ENCODE measurements around the gene PIK3R6. TPM values are rescaled to one million over a fixed set of nuclear protein-coding genes. Genes with fewer than 3 reads are reported as not detected.

The PIK3R6 gene
- polyA plus RNA-seq, 1 of the 3 experiments (the other 2 are of a cell fraction), result 0.03 TPM

DNA sequence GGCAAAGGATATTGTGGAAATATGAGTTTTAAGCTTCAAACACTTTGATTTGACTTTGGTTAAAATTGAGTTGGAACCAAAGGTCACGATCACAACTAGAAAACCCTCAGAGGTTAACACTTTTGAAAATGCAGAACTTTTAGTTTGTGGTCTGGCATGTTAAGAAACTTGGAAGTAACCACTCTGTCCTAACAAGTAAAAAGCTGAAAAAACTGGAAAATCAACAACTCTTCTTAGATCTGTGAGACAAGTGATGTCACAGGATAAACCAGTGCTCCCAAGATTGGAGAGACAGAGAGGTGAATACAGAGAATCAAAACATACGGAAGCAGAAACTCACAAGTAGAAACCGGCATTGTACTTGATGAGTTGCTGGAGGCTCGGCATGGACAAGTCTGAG lies 85.7 kb downstream of the PIK3R6 start:
- Histone ChIP-seq H3K4me2 (no peak overlapping the region), H3F3A (replicated peaks; ENCODE audit: insufficient read depth) (no peaks in the 10 kb centered on the region), H4K20me1 (ENCODE audit: insufficient read depth) (no peaks in the 10 kb centered on the region), H3K9me2 (no peaks in the 10 kb centered on the region), H3K79me2 (ENCODE audit: insufficient read depth) (no peaks in the 10 kb centered on the region), H2AFZ (ENCODE audit: low read depth) (no peak overlapping the region), H3K27me3 (ENCODE audit: insufficient read depth) (peaks cover 3% of the 10 kb centered on the region; the same call in 1 of the 2 replicates), H3K9me3 (0 out of 2 replicates have a peak, but pooled peaks cover 3% of the 10 kb centered on the region), H3K4me3 (ENCODE audit: low read depth in 2 of 2, low read length in 1 of 2) (no peak overlapping the region), H3K9ac (no peak overlapping the region), H3K36me3 (replicated peaks in 1 of 2; ENCODE audit: control insufficient read depth in 1 of 2, insufficient read depth in 2 of 2, low read length in 1 of 2) (no peaks in the 10 kb centered on the region), H3K4me1 (ENCODE audit: control insufficient read depth in 1 of 2, insufficient read depth in 2 of 2, low read depth in 1 of 2, low read length in 1 of 2) (peaks cover 0 to 2% of the 10 kb centered on the region in 2 experiments; a peak in 1 of 4 replicates), H3K27ac (ENCODE audit: low read depth in 2 of 2, low read length in 1 of 2) (no peak overlapping the region)
- TF ChIP-seq PBX3 (IDR thresholded peaks at IDR 0.05) (no peak), EZH2phosphoT487 (IDR thresholded peaks at IDR 0.05; ENCODE audit: borderline replicate concordance, low read depth) (no peak)
- TF ChIP-seq, protein P1, sequence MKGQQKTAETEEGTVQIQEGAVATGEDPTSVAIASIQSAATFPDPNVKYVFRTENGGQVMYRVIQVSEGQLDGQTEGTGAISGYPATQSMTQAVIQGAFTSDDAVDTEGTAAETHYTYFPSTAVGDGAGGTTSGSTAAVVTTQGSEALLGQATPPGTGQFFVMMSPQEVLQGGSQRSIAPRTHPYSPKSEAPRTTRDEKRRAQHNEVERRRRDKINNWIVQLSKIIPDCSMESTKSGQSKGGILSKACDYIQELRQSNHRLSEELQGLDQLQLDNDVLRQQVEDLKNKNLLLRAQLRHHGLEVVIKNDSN (IDR thresholded peaks at IDR 0.05; ENCODE audit: borderline replicate concordance, low read depth), result no peak
- DNase-seq, result no peak
- ChIA-PET POLR2A (no interaction called here), CTCF (no interaction called here)
- WGBS (ENCODE audit: low lambda C conversion rate), result 44% methylated on average over 4 of the region's 4 CpGs

- no peak for DNase-seq
- Histone ChIP-seq H3K79me2 (ENCODE audit: insufficient read depth) (no peaks in the 10 kb centered on the region), H3K4me3 (ENCODE audit: low read depth in 2 of 2, low read length in 1 of 2) (no peak overlapping the region), H3K9me3 (peaks cover 7% of the 10 kb centered on the region; the same call in 1 of the 2 replicates), H3K27ac (ENCODE audit: low read depth in 2 of 2, low read length in 1 of 2) (no peak overlapping the region), H4K20me1 (ENCODE audit: insufficient read depth) (no peaks in the 10 kb centered on the region), H3F3A (replicated peaks; ENCODE audit: insufficient read depth) (no peaks in the 10 kb centered on the region), H3K9me2 (no peaks in the 10 kb centered on the region), H3K4me1 (ENCODE audit: control insufficient read depth in 1 of 2, insufficient read depth in 2 of 2, low read depth in 1 of 2, low read length in 1 of 2) (no peaks in the 10 kb centered on the region), H3K27me3 (ENCODE audit: insufficient read depth) (peaks cover 7% of the 10 kb centered on the region; the same call in 1 of the 2 replicates), H3K36me3 (replicated peaks in 1 of 2; ENCODE audit: control insufficient read depth in 1 of 2, insufficient read depth in 2 of 2, low read length in 1 of 2) (no peaks in the 10 kb centered on the region), H3K4me2 (no peak overlapping the region), H2AFZ (ENCODE audit: low read depth) (no peak overlapping the region), H3K9ac (no peak overlapping the region)
- TF ChIP-seq RXRA (IDR thresholded peaks at IDR 0.05; ENCODE audit: borderline replicate concordance, low read depth) (no peak), TAF1 (IDR thresholded peaks at IDR 0.05; ENCODE audit: borderline replicate concordance, low read depth, low read length) (no peak), EP300 (IDR thresholded peaks at IDR 0.05; ENCODE audit: borderline replicate concordance in 1 of 2, low read depth in 1 of 2, low read length in 1 of 2) (no peak)
- 2% methylated on average over 1 of the region's 1 CpG for WGBS (ENCODE audit: low lambda C conversion rate)
- POLR2A ChIA-PET, result no interaction called here
- CTCF ChIA-PET, result interaction anchor here (0.8 to 2.4 kb wide), 6 partner anchors 8 to 31 kb away, joined by 3 to 17 read pairs (median 3); no protein-coding TSS in a partner anchor
Observed at GRCh38 chr17:8776881-8777280, 90.6 kb downstream of the PIK3R6 start.

DNA sequence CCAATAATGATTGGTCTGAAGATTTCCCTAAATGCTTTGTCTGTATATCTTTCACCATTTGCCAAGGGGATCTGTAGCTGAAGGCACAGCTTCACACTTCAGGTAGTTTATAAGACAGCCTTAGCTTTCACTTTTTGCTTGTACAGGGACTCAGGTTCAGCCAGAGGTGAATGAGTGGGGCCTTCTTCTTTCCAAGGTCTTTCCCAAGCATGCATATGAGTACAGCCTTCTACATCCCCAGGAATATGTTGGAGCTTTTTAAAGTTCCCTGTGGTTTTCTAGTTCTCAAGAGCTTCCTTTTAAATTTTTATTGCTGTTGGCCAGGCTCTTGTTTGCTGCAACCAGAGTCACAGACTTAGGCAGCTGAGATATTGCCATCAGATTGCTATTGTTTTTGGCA lies 91.2 kb downstream of the PIK3R6 start:
- Histone ChIP-seq H3K9ac (no peak overlapping the region), H3K4me1 (ENCODE audit: control insufficient read depth in 1 of 2, insufficient read depth in 2 of 2, low read depth in 1 of 2, low read length in 1 of 2) (no peaks in the 10 kb centered on the region), H3K4me2 (no peak overlapping the region), H3K9me2 (no peaks in the 10 kb centered on the region), H3K4me3 (ENCODE audit: low read depth in 2 of 2, low read length in 1 of 2) (no peak overlapping the region), H3K9me3 (peaks cover 7% of the 10 kb centered on the region; the same call in 1 of the 2 replicates), H3K79me2 (ENCODE audit: insufficient read depth) (no peaks in the 10 kb centered on the region), H3F3A (replicated peaks; ENCODE audit: insufficient read depth) (no peaks in the 10 kb centered on the region), H3K27ac (ENCODE audit: low read depth in 2 of 2, low read length in 1 of 2) (no peak overlapping the region), H3K36me3 (replicated peaks in 1 of 2; ENCODE audit: control insufficient read depth in 1 of 2, insufficient read depth in 2 of 2, low read length in 1 of 2) (no peaks in the 10 kb centered on the region), H2AFZ (ENCODE audit: low read depth) (no peak overlapping the region), H4K20me1 (ENCODE audit: insufficient read depth) (no peaks in the 10 kb centered on the region), H3K27me3 (ENCODE audit: insufficient read depth) (peaks cover 7% of the 10 kb centered on the region; the same call in 1 of the 2 replicates)
- DNase-seq, result no peak
- ChIA-PET CTCF (interaction anchor here (0.8 to 2.4 kb wide), 6 partner anchors 9 to 30 kb away, joined by 3 to 17 read pairs (median 3); no protein-coding TSS in a partner anchor), POLR2A (no interaction called here)
- TF ChIP-seq TEAD4 (IDR thresholded peaks at IDR 0.05; ENCODE audit: borderline replicate concordance, insufficient read depth) (no peak), RAD21 (IDR thresholded peaks at IDR 0.05; ENCODE audit: low read length) (no peak), YY1 (IDR thresholded peaks at IDR 0.05; ENCODE audit: low read depth) (no peak), RFX5 (IDR thresholded peaks at IDR 0.05; ENCODE audit: low read length) (no peak), SMC3 (IDR thresholded peaks at IDR 0.05; ENCODE audit: low read depth, low read length) (no peak), CHD2 (IDR thresholded peaks at IDR 0.05; ENCODE audit: low read length, partially characterized antibody) (no peak), RCOR1 (IDR thresholded peaks at IDR 0.05; ENCODE audit: low read length) (no peak), MEF2A (IDR thresholded peaks at IDR 0.05; ENCODE audit: borderline replicate concordance, low read depth) (no peak)
- TF ChIP-seq, protein P1 (IDR thresholded peaks at IDR 0.05; ENCODE audit: borderline replicate concordance, low read depth), result no peak
- TF ChIP-seq, protein P2, sequence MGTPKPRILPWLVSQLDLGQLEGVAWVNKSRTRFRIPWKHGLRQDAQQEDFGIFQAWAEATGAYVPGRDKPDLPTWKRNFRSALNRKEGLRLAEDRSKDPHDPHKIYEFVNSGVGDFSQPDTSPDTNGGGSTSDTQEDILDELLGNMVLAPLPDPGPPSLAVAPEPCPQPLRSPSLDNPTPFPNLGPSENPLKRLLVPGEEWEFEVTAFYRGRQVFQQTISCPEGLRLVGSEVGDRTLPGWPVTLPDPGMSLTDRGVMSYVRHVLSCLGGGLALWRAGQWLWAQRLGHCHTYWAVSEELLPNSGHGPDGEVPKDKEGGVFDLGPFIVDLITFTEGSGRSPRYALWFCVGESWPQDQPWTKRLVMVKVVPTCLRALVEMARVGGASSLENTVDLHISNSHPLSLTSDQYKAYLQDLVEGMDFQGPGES (IDR thresholded peaks at IDR 0.05; ENCODE audit: low read depth, low read length), result no peak
- TF ChIP-seq, protein P3, sequence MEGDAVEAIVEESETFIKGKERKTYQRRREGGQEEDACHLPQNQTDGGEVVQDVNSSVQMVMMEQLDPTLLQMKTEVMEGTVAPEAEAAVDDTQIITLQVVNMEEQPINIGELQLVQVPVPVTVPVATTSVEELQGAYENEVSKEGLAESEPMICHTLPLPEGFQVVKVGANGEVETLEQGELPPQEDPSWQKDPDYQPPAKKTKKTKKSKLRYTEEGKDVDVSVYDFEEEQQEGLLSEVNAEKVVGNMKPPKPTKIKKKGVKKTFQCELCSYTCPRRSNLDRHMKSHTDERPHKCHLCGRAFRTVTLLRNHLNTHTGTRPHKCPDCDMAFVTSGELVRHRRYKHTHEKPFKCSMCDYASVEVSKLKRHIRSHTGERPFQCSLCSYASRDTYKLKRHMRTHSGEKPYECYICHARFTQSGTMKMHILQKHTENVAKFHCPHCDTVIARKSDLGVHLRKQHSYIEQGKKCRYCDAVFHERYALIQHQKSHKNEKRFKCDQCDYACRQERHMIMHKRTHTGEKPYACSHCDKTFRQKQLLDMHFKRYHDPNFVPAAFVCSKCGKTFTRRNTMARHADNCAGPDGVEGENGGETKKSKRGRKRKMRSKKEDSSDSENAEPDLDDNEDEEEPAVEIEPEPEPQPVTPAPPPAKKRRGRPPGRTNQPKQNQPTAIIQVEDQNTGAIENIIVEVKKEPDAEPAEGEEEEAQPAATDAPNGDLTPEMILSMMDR (IDR thresholded peaks at IDR 0.05), result no peak
